Fibroblast of villous mesenchyme (primary cell): Measurements from ENCODE around the gene SLC36A3. TPM values are rescaled to one million over a fixed set of nuclear protein-coding genes. Genes with fewer than 3 reads are reported as not detected.

Source experiments
- DNase-seq: peaks from one replicate; pipeline ENCODE4 v3.0.0-alpha.2; 2010; ENCODE audit warnings: low read depth
- H3K4me3 ChIP-seq: 2 replicates; pipeline ENCODE4 v1.5.1; 2011; ENCODE audit warnings: low read depth, mild to moderate bottlenecking, low read length
- CTCF ChIP-seq: IDR thresholded peaks from 2 replicates; pipeline ENCODE4 v1.5.1; 2012; ENCODE audit warnings: low read depth, mild to moderate bottlenecking, low read length; ENCODE audit not compliant: insufficient read depth
- total RNA-seq: library from RNA; depleted of rRNA; stranded (reverse); fragments of >200 nt; gene quantifications from 2 replicates; pipeline ENCODE4 v1.2.3, GENCODE V29; 2012

SLC36A3 gene
- total RNA-seq, 1 donor = not detected

- no peak overlapping the region for H3K4me3 ChIP-seq
- no peak for TF ChIP-seq CTCF
- no peak for DNase-seq
These were observed 23.1 kb downstream of the SLC36A3 start for GRCh38 chr5:151280443-151280842.

DNA sequence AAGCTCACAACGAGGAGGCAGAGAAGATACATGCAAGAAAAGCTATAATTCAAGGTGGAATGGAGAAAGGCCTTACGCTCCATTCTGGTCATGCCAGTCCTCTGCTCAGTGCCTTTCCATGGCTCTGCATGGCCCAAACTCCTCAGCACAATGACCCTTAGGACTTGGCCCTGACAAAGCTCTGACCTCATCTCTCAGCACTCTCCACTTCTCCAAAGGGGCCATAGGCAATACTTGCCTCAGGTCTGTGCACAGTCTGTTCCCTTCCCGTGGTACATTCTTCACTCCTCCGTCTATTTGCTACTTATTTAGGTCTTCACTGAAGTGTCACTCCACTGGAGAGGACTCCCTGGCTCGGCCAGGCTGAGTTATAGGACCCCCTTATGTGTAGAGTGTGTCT lies 24.7 kb downstream of the SLC36A3 start:
- no peak for TF ChIP-seq CTCF
- DNase-seq = no peak
- H3K4me3 ChIP-seq = no peak overlapping the region

DNA sequence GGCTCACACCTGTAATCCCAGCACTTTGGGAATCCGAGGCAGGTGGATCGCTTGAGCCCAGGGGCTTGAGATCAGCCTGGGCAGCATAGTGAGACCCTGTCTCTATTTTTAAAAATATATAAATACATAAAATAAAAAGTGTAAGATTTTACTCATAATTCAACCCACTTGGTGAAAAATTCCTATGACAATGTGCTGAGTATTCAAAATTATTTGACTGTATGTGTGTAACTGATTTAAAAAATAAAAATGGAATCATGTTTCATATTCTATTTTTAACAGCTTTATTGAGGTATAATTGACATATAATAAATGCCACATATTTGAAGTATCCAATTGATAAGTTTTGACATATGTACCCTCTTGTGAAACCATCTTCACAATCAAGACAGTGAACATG lies 27.8 kb downstream of the SLC36A3 start:
- no peak overlapping the region for H3K4me3 ChIP-seq
- no peak for DNase-seq
- no peak for TF ChIP-seq CTCF

DNA sequence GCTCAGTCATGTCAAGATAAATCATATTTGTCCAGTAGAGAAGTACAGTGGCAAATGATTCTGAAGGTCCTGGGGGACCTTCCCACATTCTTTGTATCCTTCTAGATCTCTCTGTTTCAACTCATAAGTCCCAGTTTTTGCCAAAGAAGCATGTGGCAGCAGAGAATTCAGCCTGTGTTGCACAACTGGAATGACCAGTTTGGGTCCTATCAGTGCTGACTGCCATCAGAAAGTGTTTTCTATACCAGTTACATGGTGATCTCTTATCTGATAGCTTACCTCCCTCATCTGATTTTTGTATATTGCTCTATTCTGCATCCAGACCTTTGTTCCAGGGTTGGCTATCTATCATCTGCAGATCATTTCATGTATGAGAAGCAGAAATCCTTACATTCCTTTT lies 28.9 kb downstream of the SLC36A3 start:
- no peak for DNase-seq
- no peak for TF ChIP-seq CTCF
- H3K4me3 ChIP-seq = no peak overlapping the region

DNA sequence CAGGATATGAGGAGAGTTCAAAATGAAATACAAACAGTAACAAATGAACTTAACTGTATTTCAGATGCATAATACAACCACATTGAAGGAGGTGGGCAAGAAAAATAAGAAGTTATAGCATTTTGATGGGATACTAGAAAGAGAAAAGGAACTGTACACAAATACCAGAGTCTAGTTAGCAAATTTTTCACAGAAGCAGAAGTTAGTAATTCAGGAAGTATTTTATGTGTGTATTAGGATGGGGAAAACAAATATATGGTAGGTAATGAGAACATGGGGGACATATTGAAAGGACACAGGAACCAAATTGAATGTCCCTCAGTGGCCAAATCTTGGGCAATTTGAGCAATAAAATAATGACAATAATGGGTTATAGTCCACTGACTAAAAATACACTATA lies 32.2 kb downstream of the SLC36A3 start:
- no peak for TF ChIP-seq CTCF
- DNase-seq = no peak
- no peak overlapping the region for H3K4me3 ChIP-seq

DNA sequence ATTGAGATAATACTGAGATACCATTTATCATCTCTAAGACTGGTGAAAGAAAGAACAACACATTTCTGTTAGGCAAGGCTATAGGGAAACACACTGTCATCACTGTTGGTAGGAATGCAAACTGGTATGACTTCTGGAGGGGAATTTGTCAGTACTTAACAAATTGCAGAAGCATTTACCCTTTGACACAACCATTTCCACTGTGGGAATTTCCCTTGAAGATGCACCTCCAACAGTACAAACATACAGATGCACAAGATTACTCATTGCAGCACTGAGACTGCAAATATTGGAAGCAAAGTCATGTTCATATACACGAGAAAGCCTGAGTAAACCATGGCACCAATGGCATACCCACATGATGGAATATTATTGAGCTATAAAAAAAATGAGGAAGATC lies 33.0 kb downstream of the SLC36A3 start:
- peak; percentile 61 for DNase-seq
- no peak for TF ChIP-seq CTCF
- no peak overlapping the region for H3K4me3 ChIP-seq

- TF ChIP-seq CTCF = no peak
- DNase-seq = no peak
- no peak overlapping the region for H3K4me3 ChIP-seq
These were observed 35.9 kb downstream of the SLC36A3 start for GRCh38 chr5:151267491-151268260.
